BJ (cell line): ENCODE results near the gene HMGA1. TPM values are rescaled to one million over a fixed set of nuclear protein-coding genes. Genes with fewer than 3 reads are reported as not detected.

Experiments used
- CTCF ChIA-PET: fragments of 350-600 bp; formaldehyde crosslinking; extraction: SDS; loops from one replicate; lab custom pipeline; 2021; ENCODE audit warnings: antibody characterized with exemption, inconsistent platforms; lab: Yijun Ruan, JAX
- POLR2A ChIA-PET: fragments of 300-600 bp; sonication (Branson Sonifier 250); formaldehyde crosslinking; extraction: SDS; loops from one replicate; lab custom pipeline; 2021; ENCODE audit warnings: antibody characterized with exemption; lab: Charles Lee
- DNase-seq: peaks from one replicate; pipeline ENCODE4 v3.0.0-alpha.2; 2011; ENCODE audit warnings: low read depth
- H3K27me3 ChIP-seq: 2 replicates; pipeline ENCODE4 v1.6.0; 2011; ENCODE audit warnings: low read length; ENCODE audit not compliant: control insufficient read depth, insufficient read depth
- H3K36me3 ChIP-seq: 2 replicates; pipeline ENCODE4 v1.5.1; 2011; ENCODE audit warnings: low read length; ENCODE audit not compliant: control insufficient read depth, insufficient read depth
- H3K4me3 ChIP-seq: 2 replicates; pipeline ENCODE4 v1.5.1; 2011; ENCODE audit warnings: low read depth, mild to moderate bottlenecking, control low read depth, low read length
- CTCF ChIP-seq: IDR thresholded peaks from 2 replicates; pipeline ENCODE4 v1.5.1; 2011; ENCODE audit warnings: low read depth, mild to moderate bottlenecking, control low read depth, inconsistent platforms, low read length, moderate library complexity; ENCODE audit not compliant: insufficient read depth
- polyA plus RNA-seq: library from polyadenylated mRNA; depleted of rRNA; stranded (reverse); fragments of >200 nt; gene quantifications from 2 replicates; pipeline ENCODE4 v1.2.3, GENCODE V29; 2011

The HMGA1 gene
- polyA plus RNA-seq, 1 experiment: 168 TPM

DNA sequence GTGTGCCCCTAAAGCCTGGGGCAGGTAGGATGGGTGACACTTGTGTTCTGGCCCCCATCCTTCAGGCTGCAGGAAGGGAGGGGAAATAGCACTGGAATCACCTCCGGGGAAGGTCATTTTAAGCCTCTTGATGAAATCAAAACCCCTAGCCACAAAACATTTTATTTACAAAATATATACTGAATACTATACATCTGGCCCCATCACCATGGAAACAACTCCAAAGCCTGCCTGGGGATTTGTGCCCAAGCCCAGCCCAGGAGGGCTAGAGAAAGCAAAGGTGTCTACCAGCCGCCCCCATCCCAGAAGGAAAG lies 9.5 kb downstream of the HMGA1 start:
- no peak for TF ChIP-seq CTCF
- Histone ChIP-seq H3K36me3 (peaks cover 5% of the 10 kb centered on the region), H3K4me3 (no peak overlapping the region), H3K27me3 (no peaks in the 10 kb centered on the region)
- ChIA-PET CTCF (interaction anchor here (1.0 to 2.8 kb wide), 2 partner anchors 9 to 50 kb away, joined by 4 to 11 read pairs; partner anchors contain the start of gene HMGA1), POLR2A (no interaction called here)
- DNase-seq: no peak

DNA sequence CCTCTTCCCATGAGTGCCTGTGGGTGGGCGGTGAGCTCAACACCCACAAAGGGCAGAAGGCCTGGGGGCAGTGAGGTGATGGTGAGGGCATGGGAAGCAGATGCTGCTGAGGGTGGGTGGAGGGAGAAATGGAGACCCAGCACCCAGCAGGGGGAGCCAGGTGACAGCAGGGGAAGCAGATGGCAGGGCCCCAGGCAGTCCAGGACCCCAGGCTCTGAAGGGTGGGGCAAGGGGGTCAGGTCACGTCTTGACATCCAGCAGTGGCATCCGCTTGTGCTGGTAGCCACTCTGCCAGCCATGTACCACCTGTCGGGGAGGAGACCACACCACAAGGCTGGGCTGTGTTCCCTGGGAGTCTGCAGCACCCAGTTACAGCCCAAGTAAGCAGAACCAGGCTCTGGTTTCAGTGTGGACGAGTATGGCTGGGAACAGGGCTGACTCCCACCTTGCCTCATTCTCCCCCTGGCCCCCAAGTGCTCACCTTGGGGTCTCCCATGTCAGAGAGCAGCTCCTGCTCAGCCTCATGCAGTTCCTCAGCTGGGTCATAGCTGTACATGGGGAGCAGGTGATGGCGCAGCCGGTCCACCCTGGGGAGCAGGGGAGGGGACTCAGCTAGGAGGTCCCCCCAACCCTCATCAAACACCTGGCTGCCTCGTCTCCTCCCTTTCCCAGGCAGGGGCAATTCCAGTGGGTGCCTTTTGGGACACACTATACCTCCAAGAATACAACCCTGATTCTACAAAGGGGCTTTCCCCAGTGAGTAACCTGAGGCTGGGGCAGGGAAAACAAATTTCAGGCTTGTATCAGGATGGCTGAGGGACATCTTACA lies 10.1 kb downstream of the HMGA1 start:
- ChIA-PET POLR2A (no interaction called here), CTCF (interaction anchor here (1.0 to 2.8 kb wide), 2 partner anchors 10 to 50 kb away, joined by 4 to 11 read pairs; partner anchors contain the start of gene HMGA1)
- no peak overlapping the region for H3K4me3 ChIP-seq
- H3K36me3 ChIP-seq: peaks cover under 1% of the 10 kb centered on the region
- DNase-seq: no peak
- peak; percentile 59 for TF ChIP-seq CTCF
- no peaks in the 10 kb centered on the region for H3K27me3 ChIP-seq

DNA sequence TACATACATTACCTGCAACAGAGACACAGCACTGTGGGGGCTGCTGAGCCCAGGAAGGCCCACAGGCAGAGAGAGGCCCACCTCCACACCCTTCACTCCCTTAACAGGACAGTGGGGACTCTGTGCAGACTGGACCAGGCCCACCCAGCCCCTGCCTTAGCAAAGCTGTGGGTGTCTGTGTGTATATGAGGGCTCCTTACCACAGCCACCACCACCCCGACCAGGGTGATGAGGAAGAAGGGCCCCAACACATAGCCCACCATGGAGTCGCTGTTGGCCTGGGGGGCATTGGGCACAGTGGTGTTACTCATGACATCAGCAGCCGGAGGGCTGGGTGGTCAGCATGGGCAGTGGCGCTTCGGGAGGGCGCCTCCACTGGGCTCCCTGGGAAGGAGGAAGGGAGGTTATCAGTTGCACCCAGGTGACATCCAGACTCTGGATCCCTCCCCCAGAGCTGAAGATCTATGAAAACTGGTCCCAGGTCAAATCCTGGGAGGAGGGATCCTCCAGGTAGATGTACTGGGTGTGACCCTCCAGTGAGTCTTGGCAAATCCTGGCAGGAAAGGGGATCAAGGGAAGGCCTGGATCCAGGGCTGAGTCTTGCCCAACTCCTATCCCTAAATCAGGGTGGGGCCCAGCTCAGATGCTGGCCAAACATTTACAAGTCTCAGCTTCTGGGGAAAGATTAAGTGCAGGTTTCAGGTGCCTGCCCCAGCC lies 11.0 kb downstream of the HMGA1 start:
- no peak for DNase-seq

GRCh38 chr6:34248198-34248726 lies 11.6 kb downstream of the HMGA1 start:
- ChIA-PET CTCF (interaction anchor here (0.7 to 2.8 kb wide), 15 partner anchors 8 to 361 kb away, joined by 3 to 22 read pairs (median 4); partner anchors contain the start of genes HMGA1 and RPS10), POLR2A (no interaction called here)
- DNase-seq: no peak
- Histone ChIP-seq H3K36me3 (no peaks in the 10 kb centered on the region; the same call in none of the 2 replicates), H3K4me3 (peak overlapping the region; percentile 79), H3K27me3 (no peaks in the 10 kb centered on the region)
- TF ChIP-seq CTCF: no peak

More for the DNA sequence above, 11.0 kb downstream of the HMGA1 start:
- CTCF ChIA-PET: interaction anchor here (0.7 to 2.8 kb wide), 11 partner anchors 14 to 362 kb away, joined by 3 to 22 read pairs (median 4); partner anchors contain the start of gene RPS10
- Histone ChIP-seq H3K4me3 (no peak overlapping the region; the same call in 1 of the 2 replicates), H3K36me3 (no peaks in the 10 kb centered on the region; the same call in none of the 2 replicates), H3K27me3 (no peaks in the 10 kb centered on the region)
- TF ChIP-seq CTCF: no peak
- POLR2A ChIA-PET: no interaction called here
